Measurements from ENCODE around the gene NAMPT.

Gene NAMPT

DNA sequence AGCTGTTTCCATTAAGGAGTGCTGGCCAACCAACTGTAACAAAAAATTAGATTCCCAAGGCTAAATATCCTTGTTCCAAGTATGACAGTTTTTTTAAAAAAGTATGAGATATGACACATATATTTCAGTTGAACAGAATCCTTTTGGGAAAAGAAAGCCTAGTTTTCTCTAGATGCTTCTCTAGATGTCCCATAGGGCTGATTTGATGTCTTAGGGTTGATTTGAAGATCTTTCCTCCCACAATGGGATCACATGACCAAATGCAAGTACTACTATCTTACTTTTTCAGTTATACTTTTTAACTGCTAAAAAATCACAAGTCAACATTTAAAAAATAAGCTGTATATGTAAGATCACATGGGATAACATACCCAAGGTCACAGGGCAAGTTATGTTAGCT lies 3.7 kb downstream of the NAMPT start:
- DNase-seq (ENCODE audit: low read depth), result no peak
- H3K4me3 ChIP-seq (ENCODE audit: low read depth, low read length), result no peak overlapping the region
- TF ChIP-seq, protein P1, sequence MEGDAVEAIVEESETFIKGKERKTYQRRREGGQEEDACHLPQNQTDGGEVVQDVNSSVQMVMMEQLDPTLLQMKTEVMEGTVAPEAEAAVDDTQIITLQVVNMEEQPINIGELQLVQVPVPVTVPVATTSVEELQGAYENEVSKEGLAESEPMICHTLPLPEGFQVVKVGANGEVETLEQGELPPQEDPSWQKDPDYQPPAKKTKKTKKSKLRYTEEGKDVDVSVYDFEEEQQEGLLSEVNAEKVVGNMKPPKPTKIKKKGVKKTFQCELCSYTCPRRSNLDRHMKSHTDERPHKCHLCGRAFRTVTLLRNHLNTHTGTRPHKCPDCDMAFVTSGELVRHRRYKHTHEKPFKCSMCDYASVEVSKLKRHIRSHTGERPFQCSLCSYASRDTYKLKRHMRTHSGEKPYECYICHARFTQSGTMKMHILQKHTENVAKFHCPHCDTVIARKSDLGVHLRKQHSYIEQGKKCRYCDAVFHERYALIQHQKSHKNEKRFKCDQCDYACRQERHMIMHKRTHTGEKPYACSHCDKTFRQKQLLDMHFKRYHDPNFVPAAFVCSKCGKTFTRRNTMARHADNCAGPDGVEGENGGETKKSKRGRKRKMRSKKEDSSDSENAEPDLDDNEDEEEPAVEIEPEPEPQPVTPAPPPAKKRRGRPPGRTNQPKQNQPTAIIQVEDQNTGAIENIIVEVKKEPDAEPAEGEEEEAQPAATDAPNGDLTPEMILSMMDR (IDR thresholded peaks at IDR 0.05; ENCODE audit: control insufficient read depth, extremely low read depth, insufficient read depth), result no peak

DNA sequence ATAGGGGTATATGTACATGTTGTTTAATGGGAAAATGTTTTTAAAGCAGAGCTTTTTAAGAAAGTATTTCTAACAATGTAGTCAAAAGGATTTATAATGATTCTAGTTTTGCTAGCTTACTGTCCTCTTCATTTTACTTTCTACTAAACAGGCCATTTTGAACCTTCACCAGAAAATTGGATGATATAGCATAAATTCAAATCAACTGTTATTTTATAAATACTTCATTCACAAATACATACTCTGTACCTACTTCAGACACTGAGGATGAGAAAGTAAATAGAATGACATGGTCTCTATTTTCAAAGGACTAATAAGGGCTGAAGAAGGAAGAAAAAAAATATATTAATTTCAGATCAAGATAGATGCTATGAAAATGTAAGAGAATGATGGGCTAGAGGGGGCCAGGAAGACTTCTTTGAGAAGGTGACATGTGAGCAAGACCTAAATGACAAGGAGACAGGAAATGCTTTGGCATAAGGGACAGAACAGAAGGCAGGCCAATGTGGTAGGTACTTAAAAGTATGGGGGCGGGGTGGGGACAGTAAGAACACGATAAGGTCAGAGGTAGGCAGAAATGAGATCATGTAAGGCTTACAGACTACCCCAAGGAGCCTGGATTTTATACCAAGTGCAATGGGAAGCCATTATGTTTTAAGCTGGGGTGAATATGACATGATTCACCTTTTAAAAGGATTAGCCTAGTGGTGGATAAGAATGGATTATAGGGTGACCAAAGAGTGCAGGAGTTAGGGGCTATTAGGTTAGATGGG lies 5.2 kb downstream of the NAMPT start:
- no peak overlapping the region for H3K4me3 ChIP-seq (ENCODE audit: low read depth, low read length)
- no peak for DNase-seq (ENCODE audit: low read depth)
- TF ChIP-seq, protein P1 (IDR thresholded peaks at IDR 0.05; ENCODE audit: control insufficient read depth, extremely low read depth, insufficient read depth), result no peak

DNA sequence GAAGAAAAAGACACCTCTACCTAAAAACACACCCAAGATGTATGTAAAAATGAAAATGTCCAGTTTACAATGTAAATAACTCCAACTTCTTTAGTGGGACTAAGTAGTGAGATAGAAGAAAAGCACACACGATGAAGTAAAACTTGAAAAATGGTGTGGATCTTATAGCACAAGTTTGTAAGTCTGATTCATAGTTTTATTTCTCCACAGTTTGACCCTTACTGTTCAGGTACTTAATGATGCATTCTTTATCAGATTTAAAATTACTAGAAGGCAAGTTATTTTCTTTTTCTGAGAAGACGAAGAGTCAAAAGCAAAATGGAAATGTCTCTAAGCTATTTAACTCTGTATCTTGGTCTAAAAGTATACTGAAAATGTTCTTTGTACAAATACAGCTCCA lies 6.1 kb downstream of the NAMPT start:
- H3K4me3 ChIP-seq (ENCODE audit: low read depth, low read length), result no peak overlapping the region
- no peak for DNase-seq (ENCODE audit: low read depth)
- TF ChIP-seq, protein P1 (IDR thresholded peaks at IDR 0.05; ENCODE audit: control insufficient read depth, extremely low read depth, insufficient read depth), result no peak

DNA sequence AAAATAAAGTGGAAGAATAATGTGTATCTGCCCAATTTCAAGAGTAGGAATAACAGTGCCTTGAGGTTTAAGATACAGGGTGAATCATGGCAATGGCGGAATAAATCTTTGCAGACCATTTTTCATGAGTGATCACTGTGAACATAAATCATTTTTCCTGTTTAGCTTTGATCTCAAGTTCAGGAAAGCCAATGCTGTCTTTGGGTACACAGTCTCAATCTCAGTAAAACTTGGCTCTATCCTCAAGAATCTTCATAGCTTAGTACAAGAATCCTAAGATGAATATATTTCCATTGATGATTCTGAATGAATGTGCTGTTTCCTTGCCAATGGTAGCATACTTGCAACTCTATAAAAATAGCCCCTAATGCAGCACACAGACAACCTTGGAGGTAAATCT lies 6.8 kb downstream of the NAMPT start:
- H3K4me3 ChIP-seq (ENCODE audit: low read depth, low read length), result no peak overlapping the region
- no peak for DNase-seq (ENCODE audit: low read depth)
- TF ChIP-seq, protein P1 (IDR thresholded peaks at IDR 0.05; ENCODE audit: control insufficient read depth, extremely low read depth, insufficient read depth), result no peak

DNA sequence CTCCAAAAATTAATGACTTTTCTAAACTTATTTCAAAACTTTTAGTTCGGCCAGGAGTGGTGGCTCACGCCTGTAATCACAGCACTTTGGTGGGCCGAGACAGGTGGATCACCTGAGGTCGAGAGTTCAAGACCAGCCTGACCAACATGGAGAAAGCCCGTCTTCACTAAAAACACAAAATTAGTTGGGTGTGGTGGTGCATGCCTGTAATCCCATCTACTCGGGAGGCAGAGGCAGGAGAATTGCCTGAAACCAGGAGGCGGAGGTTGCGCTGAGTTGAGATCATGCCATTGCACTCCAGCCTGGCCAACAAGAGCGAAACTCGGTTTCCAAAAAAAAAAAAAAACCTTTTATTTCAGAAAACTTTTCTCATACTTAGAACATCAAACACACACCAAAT lies 8.3 kb downstream of the NAMPT start:
- TF ChIP-seq, protein P1 (IDR thresholded peaks at IDR 0.05; ENCODE audit: control insufficient read depth, extremely low read depth, insufficient read depth), result no peak
- no peak overlapping the region for H3K4me3 ChIP-seq (ENCODE audit: low read depth, low read length)
- DNase-seq (ENCODE audit: low read depth), result no peak

DNA sequence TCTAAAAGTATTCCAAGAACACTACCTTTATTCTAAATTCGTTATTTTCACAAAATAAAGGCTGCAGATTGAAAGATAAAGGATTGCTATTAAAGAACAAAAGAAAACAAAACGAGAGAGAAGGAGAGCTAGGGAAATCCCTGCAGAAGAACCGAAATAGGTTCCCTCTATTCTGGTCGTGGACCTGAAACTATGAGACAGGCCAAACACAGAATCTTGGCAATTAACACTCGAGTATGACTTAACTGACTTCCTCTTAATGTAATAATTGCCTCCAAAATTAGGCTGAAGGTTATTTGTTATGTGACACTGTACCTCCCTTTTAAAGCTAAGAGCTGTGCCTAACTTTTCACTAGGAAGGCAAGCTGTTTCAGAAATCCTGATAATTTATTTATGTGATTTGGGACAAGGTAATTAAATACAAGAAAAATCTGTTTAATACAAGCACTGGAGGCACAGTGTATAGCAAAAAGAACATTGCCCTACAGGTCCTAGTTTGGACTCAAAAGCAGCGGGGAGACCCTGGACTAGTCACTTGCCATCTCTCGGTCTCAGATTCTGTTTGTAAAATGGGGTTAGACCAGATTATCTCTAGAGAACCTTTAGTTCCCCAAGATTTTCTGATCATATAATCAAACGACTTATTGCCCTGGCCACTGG lies 11.6 kb downstream of the NAMPT start:
- H3K4me3 ChIP-seq (ENCODE audit: low read depth, low read length), result no peak overlapping the region
- TF ChIP-seq, protein P1 (IDR thresholded peaks at IDR 0.05; ENCODE audit: control insufficient read depth, extremely low read depth, insufficient read depth), result no peak
- DNase-seq (ENCODE audit: low read depth), result no peak

All from LNCaP clone FGC (cell line).